Erythroblast (primary cell): ENCODE results near the gene PTGES.

Experiments
- GATA1 ChIP-seq: IDR thresholded peaks from 2 replicates; pipeline ENCODE4 v1.6.1; 2011; ENCODE audit warnings: low read depth, mild to moderate bottlenecking, control low read depth, low read length, moderate library complexity
- POLR2A ChIP-seq: IDR thresholded peaks from 2 replicates; pipeline ENCODE4 v1.6.1; 2011; ENCODE audit warnings: mild to moderate bottlenecking, low read length

DNA sequence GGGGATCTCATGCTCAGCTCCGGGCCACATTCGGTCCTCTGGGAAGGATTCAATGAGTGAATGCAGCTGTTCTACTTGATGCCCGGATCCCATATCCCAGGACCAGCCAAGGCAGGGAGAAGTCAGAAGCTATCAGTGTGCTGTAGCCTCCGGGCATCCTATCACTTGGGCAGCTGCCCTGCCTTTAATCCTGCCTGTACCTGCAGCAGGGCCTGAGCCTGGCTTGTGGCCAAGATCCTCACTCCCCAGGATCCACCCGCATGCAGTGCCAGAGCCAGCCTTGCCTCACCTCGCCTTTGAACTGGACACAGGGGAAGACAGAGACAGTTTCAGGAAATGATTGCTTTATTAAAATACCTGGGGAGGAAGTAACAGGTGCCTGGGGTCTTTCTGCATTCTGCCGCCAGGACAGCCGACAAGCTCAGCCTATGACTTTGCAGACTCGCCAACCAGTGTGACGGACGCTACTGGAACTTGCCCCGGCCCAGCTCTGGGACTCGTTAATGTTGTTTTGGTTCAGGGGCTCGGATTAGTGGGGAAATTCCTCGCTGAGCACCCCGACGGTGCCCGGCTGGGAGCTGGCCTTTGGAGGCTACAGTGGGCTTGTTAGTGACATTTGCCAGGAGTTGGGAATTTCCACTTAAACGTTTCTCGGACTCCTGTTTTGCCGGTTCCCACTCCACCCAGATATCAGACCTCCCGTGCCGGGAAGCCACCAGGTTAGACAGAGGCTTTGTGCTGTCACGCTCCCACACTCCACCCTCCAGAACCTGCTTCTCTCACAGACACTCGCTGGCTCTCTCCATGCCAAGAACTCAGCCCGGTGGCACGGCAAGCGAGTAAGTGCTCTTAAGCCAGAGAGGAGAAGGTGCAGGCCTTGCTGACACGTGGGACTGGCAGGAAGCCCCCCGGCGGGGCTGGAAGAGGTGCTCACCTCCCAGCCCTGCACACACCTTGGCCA is 721 bp downstream of the PTGES start:
- TF ChIP-seq POLR2A (no peak), GATA1 (no peak)
